ENCODE data around the gene FAM149A.
A peak's percentile ranks its signal among the peaks of the same experiment; 100 is the strongest.

FAM149A gene

GRCh38 chr4:186105647-186106321 lies 1.3 kb downstream of the FAM149A start:
- no peak for DNase-seq

DNA sequence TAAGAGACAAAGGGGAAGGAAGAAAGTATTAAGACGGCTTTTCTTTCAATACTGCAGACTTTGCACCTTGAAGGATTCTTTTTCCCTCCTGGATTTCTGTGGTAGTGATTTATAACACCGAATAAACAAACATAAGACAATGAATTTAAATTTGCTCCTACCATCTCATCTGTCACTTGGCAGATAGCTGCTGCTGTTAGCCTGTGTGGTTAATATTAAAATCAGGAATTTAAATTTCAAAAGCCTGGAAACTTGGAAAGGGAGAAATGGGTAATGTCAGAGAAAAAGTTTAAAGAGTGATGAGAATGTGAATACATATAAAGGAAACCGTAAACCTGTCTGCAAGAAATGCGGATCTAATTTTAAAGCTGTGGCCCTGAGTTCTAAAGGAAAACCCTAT lies 3.4 kb downstream of the FAM149A start:
- no peak for DNase-seq

DNA sequence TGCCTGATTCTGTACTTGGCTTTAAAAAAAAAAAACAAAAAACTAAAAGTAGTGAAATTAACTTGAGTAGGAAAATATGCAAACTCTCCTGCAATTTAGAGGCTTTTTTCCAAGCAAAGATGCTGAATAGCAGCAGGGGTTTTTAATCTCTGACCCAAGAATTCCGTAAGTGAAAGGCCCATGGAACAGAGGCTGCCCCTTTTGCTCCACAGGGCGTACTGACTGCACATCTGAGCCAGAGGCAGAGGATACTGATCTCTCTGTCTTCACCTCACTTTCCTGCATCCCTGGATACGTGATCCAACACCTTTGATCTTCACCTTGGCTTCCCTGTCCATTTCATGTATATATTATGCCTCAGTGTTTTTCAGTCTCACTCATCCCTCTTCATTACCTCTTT lies 3.9 kb downstream of the FAM149A start:
- DNase-seq = no peak

GRCh38 chr4:186109245-186109644 lies 4.7 kb downstream of the FAM149A start:
- DNase-seq = no peak

DNA sequence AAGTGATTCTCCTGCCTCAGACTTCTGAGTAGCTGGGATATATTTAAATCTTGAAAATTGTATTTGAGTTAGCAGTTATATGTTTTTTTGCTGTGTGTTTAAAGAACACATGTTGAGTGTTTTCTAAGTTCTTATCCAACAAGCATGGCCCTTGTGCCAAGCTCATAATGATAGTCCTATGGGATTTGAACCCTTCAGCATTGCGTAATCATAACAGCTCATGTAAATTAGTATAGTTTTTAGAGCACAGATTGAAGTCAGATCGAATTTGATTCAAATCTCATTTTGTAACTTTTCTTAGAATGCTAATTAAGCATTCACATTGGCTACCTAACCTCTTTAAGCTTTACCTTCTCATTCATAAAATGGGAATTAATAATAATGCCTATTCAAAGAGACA lies 12.2 kb downstream of the FAM149A start:
- DNase-seq = no peak

GRCh38 chr4:186118582-186118981 lies 14.1 kb downstream of the FAM149A start:
- no peak for DNase-seq

DNA sequence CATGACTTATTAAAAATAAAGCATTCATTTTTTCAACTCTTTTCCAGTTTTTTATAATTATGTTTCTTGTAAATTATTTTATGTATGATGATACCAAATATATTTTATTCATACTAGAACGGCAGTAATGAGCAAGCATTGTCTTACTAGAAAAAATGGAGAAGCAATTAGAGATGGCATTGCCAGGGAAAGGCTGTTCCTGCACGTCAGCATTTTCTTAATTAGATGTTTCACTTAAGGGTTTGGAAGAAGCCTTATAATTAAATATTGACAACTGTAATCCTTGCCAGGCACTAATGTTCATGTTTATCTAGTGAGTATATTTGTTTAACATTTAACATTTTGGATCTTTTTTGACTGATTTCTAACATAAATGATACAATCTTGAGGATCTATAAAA lies 16.6 kb downstream of the FAM149A start:
- DNase-seq = no peak

DNA sequence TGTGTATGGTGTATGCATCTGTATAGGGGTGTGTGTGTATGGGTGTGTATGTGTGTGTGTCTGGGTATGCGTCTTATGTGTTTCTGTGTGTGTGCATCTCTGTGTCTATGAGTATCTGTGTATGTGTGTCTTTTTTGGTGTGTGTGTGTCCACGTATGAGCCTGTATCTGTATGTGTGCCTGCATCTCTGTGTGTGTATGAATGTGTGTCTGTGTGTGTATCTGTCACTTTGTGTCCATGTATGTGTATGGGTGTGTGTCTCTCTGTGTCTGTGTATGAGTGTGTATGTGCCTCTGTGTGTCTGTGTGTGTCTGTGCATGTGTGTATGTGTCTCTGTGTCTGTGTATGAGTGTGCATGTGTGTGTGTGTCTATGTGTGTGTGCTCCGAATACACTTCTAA lies 24.3 kb downstream of the FAM149A start:
- no peak for DNase-seq

- DNase-seq = no peak
Observed at GRCh38 chr4:186131935-186132334, 27.4 kb downstream of the FAM149A start.

DNA sequence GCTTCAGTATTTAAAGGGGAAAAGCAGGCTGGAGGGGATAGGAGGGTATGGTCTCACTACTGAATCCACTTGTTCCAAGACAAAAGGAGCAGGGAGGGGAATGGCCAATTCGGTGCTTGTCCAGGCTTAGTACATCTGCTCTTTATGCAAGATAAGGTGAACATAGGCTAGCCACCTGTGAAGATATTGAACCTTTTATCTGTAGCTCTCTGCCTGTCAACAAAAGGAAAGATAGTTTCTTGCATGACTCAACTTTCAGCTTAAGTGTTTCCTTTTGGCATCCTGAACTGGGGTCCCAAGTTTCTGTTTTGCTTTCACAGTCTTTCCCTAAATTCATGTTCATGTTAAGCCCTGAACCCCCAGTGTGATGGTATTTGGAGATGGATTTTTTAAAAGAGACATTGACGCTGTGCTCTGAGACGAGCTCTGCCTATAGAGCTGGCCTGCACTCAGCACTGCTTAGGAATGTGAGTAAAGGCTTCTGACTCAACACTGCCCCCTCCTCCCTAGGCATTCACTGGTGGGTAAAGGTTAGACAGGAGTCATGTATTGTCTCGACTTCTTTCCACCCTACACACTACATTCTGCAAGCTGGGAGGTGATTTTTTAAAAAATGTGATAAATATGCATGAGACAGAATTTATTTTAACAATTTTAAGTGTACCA lies 28.2 kb downstream of the FAM149A start:
- DNase-seq = no peak

DNA sequence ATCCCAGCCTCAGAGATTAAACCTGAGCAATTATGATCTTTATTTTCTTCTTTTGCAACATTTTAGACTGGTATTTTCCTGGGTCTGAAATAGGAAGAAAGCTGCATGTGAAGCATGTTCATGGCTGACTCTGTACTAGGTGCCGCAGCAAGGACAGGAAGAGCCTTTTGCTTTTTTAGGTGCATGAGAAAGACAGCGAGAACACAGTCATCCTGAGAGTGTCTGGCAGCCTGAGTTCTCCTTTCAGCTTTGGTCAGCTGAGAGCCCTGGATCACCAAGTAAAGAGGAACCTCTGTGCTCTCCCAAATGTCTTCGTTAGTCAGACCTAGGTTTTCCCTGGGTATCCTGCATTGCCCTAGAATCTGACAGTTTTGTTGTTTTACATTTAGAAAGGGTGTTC lies 29.8 kb downstream of the FAM149A start:
- peak; percentile 84 for DNase-seq

- DNase-seq = no peak
Observed at GRCh38 chr4:186134861-186135260, 30.4 kb downstream of the FAM149A start.

DNA sequence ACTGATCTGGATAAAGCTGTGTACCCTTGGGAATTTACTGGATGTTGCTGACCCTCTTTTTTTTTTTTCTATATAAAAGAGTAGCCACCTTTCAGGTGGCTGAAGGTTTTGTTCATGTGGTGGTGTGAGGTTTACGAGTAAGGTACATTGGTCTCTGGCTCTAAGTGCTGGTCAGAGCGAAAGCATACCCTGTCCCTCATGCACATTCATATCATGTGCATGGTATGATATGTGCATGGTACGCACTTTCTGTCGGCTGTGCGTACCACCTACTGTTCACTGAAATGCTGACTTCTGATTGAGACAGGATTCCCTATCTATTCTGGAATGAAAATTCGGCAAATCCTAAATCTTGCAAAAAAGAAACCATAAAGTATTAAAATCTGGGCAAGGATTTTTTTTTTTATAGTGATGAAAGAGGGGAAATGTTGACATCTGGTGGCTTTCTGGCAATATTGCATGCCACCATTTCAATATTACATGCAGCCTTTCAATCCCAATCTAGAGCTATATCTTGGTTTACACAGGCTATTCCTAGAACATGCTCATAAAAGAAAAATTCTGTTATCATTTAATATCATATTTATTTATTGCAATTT lies 32.8 kb downstream of the FAM149A start:
- DNase-seq = no peak

DNA sequence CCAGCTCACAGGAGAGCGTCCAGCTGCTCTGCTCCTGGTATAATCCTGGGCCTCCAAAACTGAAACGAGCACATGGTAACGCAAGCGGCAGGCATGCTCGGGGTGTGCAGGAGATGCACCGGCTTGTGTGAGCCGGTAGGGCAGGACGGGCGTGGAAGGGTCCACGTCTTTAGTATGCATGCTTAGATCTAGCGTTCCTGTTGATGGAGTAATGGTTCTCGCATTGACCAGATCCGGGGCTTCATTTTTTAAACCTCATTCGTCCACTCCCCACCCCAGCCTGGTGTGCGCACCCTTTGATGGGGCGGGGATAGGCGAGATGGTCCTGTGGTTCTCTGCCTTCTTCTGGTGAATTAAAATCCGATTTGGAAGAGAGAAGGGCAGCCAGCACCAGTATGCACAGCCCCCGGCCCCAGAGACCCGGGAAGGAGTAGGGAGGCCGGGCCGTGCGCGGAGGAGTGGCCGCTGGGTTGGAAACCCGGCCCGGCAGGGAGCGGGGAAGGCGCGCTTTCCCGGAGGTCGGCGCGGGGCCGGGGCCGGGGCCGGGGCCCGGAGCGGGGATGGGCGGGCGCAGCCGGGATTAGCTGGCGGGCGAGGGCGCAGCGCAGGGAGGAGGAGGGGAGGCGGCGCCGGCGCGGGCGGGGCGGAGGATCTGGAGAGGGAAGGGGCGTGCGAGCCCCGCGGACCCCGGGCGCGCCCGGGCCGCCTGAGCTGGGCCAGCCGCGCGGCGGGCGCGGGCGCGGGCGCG lies 39.9 kb downstream of the FAM149A start:
- DNase-seq = no peak

- no peak for DNase-seq
Observed at GRCh38 chr4:186144946-186145569, 40.6 kb downstream of the FAM149A start.

GRCh38 chr4:186146458-186146857 lies 42.0 kb downstream of the FAM149A start:
- no peak for DNase-seq

GRCh38 chr4:186148336-186148975 lies 44.0 kb downstream of the FAM149A start:
- DNase-seq = no peak

DNA sequence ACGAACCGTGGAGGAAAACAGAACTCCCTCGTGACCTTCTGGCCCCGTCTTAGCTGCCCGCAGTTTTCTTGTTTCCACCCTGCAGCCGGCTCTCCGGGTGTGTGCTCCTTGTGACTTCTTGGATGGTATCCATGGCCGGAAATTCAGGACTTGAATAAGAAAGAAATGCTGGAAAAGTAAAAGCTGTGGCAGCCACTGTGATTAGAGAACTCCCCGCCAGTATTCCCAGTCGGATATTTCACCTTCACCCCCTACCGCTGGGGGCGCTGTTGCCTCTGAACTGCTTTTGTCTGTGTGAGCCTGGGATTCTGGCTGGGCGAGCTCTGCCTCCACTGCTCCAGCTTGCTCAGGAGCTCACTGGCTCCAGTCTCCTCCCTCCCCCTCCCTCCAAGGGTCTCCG lies 45.4 kb downstream of the FAM149A start:
- DNase-seq = no peak

DNA sequence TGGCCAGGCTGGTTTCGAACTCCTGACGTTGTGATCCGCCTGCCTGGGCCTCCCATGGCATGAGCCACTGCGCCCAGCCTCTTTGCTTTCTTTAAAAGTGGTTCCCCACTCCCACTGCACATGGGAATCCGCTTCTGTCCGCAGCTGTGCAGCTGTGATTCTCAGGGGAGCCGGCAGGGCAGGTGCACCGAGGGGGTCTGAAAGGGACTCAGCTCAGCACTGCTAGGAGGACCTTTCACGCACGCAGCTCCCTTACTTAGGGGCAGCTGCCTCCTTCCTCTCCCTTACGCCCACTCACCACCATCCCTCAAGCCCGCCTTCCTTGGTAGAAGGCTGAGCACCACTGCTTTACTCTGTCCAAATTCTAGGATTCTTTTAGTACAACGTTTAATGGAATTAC lies 46.4 kb downstream of the FAM149A start:
- DNase-seq = no peak

DNA sequence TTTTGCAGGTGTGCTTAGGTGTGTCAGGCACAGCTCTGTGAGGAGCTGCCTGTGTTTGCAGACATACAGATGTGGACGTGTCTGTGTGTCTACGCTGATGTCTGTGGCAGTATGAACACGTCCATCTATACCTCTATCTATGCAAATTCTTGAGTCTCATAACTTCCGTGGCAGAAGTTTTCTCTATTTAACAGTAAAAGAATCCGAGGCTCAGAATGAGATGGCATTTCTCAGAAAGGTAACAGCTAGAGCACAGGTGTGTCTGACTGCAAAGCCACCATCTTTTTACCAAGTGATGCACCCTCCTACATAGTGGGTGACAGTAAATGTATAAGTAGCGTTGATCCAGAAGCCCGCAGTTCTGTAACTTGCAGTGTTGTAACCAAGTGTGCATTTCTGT lies 47.0 kb downstream of the FAM149A start:
- DNase-seq = no peak

- no peak for DNase-seq
Observed at GRCh38 chr4:186158021-186158813, 53.7 kb downstream of the FAM149A start.

- DNase-seq = no peak
Observed at GRCh38 chr4:186158966-186159365, 54.5 kb downstream of the FAM149A start.
